ENCODE data around the gene MSMO1. TPM values are rescaled to one million over a fixed set of nuclear protein-coding genes. Genes with fewer than 3 reads are reported as not detected.
A peak's percentile ranks its signal among the peaks of the same experiment; 100 is the strongest.
"Not testable (repeated sequence)": the region's sequence is repeated elsewhere in the genome, so short reads cannot be mapped to it uniquely, and the experiment has no call there.

Gene MSMO1
- polyA plus RNA-seq, 1 donor, result 145 TPM

- H3K27ac ChIP-seq (ENCODE audit: low read length), result no peak overlapping the region
- H3K4me1 ChIP-seq (ENCODE audit: control insufficient read depth, insufficient read depth, low read length), result peaks cover 5% of the 10 kb centered on the region
- H3K9me3 ChIP-seq (ENCODE audit: control insufficient read depth, low read depth, low read length), result no peaks in the 10 kb centered on the region
- H3K27me3 ChIP-seq (ENCODE audit: control insufficient read depth, insufficient read depth, low read length), result no peaks in the 10 kb centered on the region
- peaks cover 27% of the 10 kb centered on the region for H3K36me3 ChIP-seq (ENCODE audit: control insufficient read depth, insufficient read depth, low read length)
- no peak for DNase-seq
- peak overlapping the region; percentile 77 for H3K4me3 ChIP-seq (ENCODE audit: low read length)
- WGBS (ENCODE audit: insufficient coverage, low lambda C conversion rate), result 47% methylated on average over 10 of the region's 10 CpGs
Observed at GRCh38 chr4:165331823-165332222, 4.4 kb downstream of the MSMO1 start.

- Histone ChIP-seq H3K9me3 (ENCODE audit: control insufficient read depth, low read depth, low read length) (no peaks in the 10 kb centered on the region), H3K27ac (ENCODE audit: low read length) (no peak overlapping the region), H3K27me3 (ENCODE audit: control insufficient read depth, insufficient read depth, low read length) (no peaks in the 10 kb centered on the region), H3K4me1 (ENCODE audit: control insufficient read depth, insufficient read depth, low read length) (peaks cover 5% of the 10 kb centered on the region), H3K4me3 (ENCODE audit: low read length) (peak overlapping the region; percentile 77), H3K36me3 (ENCODE audit: control insufficient read depth, insufficient read depth, low read length) (peaks cover 32% of the 10 kb centered on the region)
- DNase-seq, result no peak
- 33% methylated on average over 1 of the region's 1 CpG for WGBS (ENCODE audit: insufficient coverage, low lambda C conversion rate)
Observed at GRCh38 chr4:165332502-165332901, 5.0 kb downstream of the MSMO1 start.

GRCh38 chr4:165335163-165335703 is 7.8 kb downstream of the MSMO1 start:
- 70% methylated on average over 1 of the region's 3 CpGs for WGBS (ENCODE audit: insufficient coverage, low lambda C conversion rate)
- no peak for DNase-seq

GRCh38 chr4:165336743-165337142 is 9.3 kb downstream of the MSMO1 start:
- H3K36me3 ChIP-seq (ENCODE audit: control insufficient read depth, insufficient read depth, low read length), result peaks cover 46% of the 10 kb centered on the region
- H3K4me1 ChIP-seq (ENCODE audit: control insufficient read depth, insufficient read depth, low read length), result peaks cover 5% of the 10 kb centered on the region
- WGBS (ENCODE audit: insufficient coverage, low lambda C conversion rate), result 80% methylated on average over 1 of the region's 6 CpGs
- no peaks in the 10 kb centered on the region for H3K27me3 ChIP-seq (ENCODE audit: control insufficient read depth, insufficient read depth, low read length)
- no peak overlapping the region for H3K27ac ChIP-seq (ENCODE audit: low read length)
- no peak for DNase-seq
- H3K9me3 ChIP-seq (ENCODE audit: control insufficient read depth, low read depth, low read length), result no peaks in the 10 kb centered on the region
- no peak overlapping the region for H3K4me3 ChIP-seq (ENCODE audit: low read length)

More at GRCh38 chr4:165335163-165335703, 7.8 kb downstream of the MSMO1 start:
- Histone ChIP-seq H3K27ac (ENCODE audit: low read length) (no peak overlapping the region), H3K4me1 (ENCODE audit: control insufficient read depth, insufficient read depth, low read length) (peaks cover 5% of the 10 kb centered on the region), H3K36me3 (ENCODE audit: control insufficient read depth, insufficient read depth, low read length) (peaks cover 49% of the 10 kb centered on the region), H3K27me3 (ENCODE audit: control insufficient read depth, insufficient read depth, low read length) (no peaks in the 10 kb centered on the region), H3K9me3 (ENCODE audit: control insufficient read depth, low read depth, low read length) (no peaks in the 10 kb centered on the region), H3K4me3 (ENCODE audit: low read length) (no peak overlapping the region)

GRCh38 chr4:165342340-165342739 is 14.9 kb downstream of the MSMO1 start:
- H3K36me3 ChIP-seq (ENCODE audit: control insufficient read depth, insufficient read depth, low read length), result peaks cover 26% of the 10 kb centered on the region
- H3K27me3 ChIP-seq (ENCODE audit: control insufficient read depth, insufficient read depth, low read length); H3K4me1 ChIP-seq (ENCODE audit: control insufficient read depth, insufficient read depth, low read length); H3K4me3 ChIP-seq (ENCODE audit: low read length); DNase-seq; H3K9me3 ChIP-seq (ENCODE audit: control insufficient read depth, low read depth, low read length); H3K27ac ChIP-seq (ENCODE audit: low read length): not testable (repeated sequence)
- WGBS (ENCODE audit: insufficient coverage, low lambda C conversion rate), result no CpG with 5 or more reads among the region's 5 CpGs

- Histone ChIP-seq H3K27ac (ENCODE audit: low read length) (no peak overlapping the region), H3K27me3 (ENCODE audit: control insufficient read depth, insufficient read depth, low read length) (no peaks in the 10 kb centered on the region), H3K9me3 (ENCODE audit: control insufficient read depth, low read depth, low read length) (no peaks in the 10 kb centered on the region), H3K4me3 (ENCODE audit: low read length) (no peak overlapping the region), H3K4me1 (ENCODE audit: control insufficient read depth, insufficient read depth, low read length) (no peaks in the 10 kb centered on the region), H3K36me3 (ENCODE audit: control insufficient read depth, insufficient read depth, low read length) (peaks cover 18% of the 10 kb centered on the region)
- DNase-seq, result no peak
- WGBS (ENCODE audit: insufficient coverage, low lambda C conversion rate), result 76% methylated on average over 6 of the region's 13 CpGs
Observed at GRCh38 chr4:165343353-165344191, 16.1 kb downstream of the MSMO1 start.

- DNase-seq, result no peak
- Histone ChIP-seq H3K36me3 (ENCODE audit: control insufficient read depth, insufficient read depth, low read length) (peaks cover 6% of the 10 kb centered on the region), H3K27me3 (ENCODE audit: control insufficient read depth, insufficient read depth, low read length) (no peaks in the 10 kb centered on the region), H3K9me3 (ENCODE audit: control insufficient read depth, low read depth, low read length) (no peaks in the 10 kb centered on the region), H3K4me3 (ENCODE audit: low read length) (no peak overlapping the region), H3K4me1 (ENCODE audit: control insufficient read depth, insufficient read depth, low read length) (no peaks in the 10 kb centered on the region), H3K27ac (ENCODE audit: low read length) (no peak overlapping the region)
- 94% methylated on average over 3 of the region's 10 CpGs for WGBS (ENCODE audit: insufficient coverage, low lambda C conversion rate)
Observed at GRCh38 chr4:165345666-165346417, 18.4 kb downstream of the MSMO1 start.

- DNase-seq, result no peak
- Histone ChIP-seq H3K36me3 (ENCODE audit: control insufficient read depth, insufficient read depth, low read length) (no peaks in the 10 kb centered on the region), H3K4me1 (ENCODE audit: control insufficient read depth, insufficient read depth, low read length) (no peaks in the 10 kb centered on the region), H3K4me3 (ENCODE audit: low read length) (no peak overlapping the region), H3K27me3 (ENCODE audit: control insufficient read depth, insufficient read depth, low read length) (no peaks in the 10 kb centered on the region), H3K27ac (ENCODE audit: low read length) (no peak overlapping the region), H3K9me3 (ENCODE audit: control insufficient read depth, low read depth, low read length) (no peaks in the 10 kb centered on the region)
- no CpG with 5 or more reads among the region's 3 CpGs for WGBS (ENCODE audit: insufficient coverage, low lambda C conversion rate)
Observed at GRCh38 chr4:165347647-165348569, 20.4 kb downstream of the MSMO1 start.

GRCh38 chr4:165351359-165352130 is 24.1 kb downstream of the MSMO1 start:
- Histone ChIP-seq H3K4me3 (ENCODE audit: low read length) (no peak overlapping the region), H3K36me3 (ENCODE audit: control insufficient read depth, insufficient read depth, low read length) (no peaks in the 10 kb centered on the region), H3K4me1 (ENCODE audit: control insufficient read depth, insufficient read depth, low read length) (no peaks in the 10 kb centered on the region), H3K27ac (ENCODE audit: low read length) (no peak overlapping the region), H3K27me3 (ENCODE audit: control insufficient read depth, insufficient read depth, low read length) (no peaks in the 10 kb centered on the region), H3K9me3 (ENCODE audit: control insufficient read depth, low read depth, low read length) (no peaks in the 10 kb centered on the region)
- DNase-seq, result no peak
- 80% methylated on average over 1 of the region's 5 CpGs for WGBS (ENCODE audit: insufficient coverage, low lambda C conversion rate)

All from large intestine (tissue), 3 donors.